ENCODE measurements around the gene FAM114A2. TPM values are rescaled to one million over a fixed set of nuclear protein-coding genes. Genes with fewer than 3 reads are reported as not detected.

Gene FAM114A2
- polyA plus RNA-seq, 1 donor from 2014 or later: 24.8 TPM

DNA sequence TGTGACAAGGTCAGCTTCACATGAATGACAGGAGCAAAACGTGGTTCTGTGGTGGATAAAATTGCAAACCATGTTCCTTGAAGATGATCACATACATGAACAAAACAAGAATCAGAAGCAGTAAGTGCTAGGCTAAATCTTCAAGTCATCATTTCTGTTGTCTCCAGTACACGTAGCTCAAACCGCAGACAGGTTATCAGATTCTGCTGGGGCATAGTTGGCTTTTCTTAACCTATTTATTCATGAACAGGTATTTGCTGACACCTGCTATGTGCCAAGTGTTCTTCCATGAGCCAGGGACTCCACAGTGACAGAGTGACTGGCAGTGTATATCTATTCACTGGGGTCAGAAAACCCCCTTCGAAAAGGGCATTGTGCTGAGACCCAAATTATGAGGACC is 20.9 kb upstream of the FAM114A2 start:
- no peak overlapping the region for H3K4me2 ChIP-seq (ENCODE audit: low read length)
- H3K36me3 ChIP-seq (ENCODE audit: insufficient read depth, low read length): no peaks in the 10 kb centered on the region
- TF ChIP-seq CTCF (IDR thresholded peaks at IDR 0.05; ENCODE audit: poor library complexity, severe bottlenecking) (no peak), TAF1 (IDR thresholded peaks at IDR 0.05; ENCODE audit: low read depth) (no peak), EP300 (conservative IDR thresholded peaks at IDR 0.05; ENCODE audit: poor library complexity, severe bottlenecking) (no peak), EZH2 (IDR thresholded peaks at IDR 0.05; ENCODE audit: borderline replicate concordance, insufficient read depth, low read length, poor library complexity, severe bottlenecking) (no peak), RAD21 (conservative IDR thresholded peaks at IDR 0.05) (no peak), MXI1 (conservative IDR thresholded peaks at IDR 0.05; ENCODE audit: poor library complexity, severe bottlenecking) (no peak), POLR2AphosphoS5 (IDR thresholded peaks at IDR 0.05) (no peak), SMC3 (conservative IDR thresholded peaks at IDR 0.05; ENCODE audit: poor library complexity) (no peak)
- TF ChIP-seq, protein P1, sequence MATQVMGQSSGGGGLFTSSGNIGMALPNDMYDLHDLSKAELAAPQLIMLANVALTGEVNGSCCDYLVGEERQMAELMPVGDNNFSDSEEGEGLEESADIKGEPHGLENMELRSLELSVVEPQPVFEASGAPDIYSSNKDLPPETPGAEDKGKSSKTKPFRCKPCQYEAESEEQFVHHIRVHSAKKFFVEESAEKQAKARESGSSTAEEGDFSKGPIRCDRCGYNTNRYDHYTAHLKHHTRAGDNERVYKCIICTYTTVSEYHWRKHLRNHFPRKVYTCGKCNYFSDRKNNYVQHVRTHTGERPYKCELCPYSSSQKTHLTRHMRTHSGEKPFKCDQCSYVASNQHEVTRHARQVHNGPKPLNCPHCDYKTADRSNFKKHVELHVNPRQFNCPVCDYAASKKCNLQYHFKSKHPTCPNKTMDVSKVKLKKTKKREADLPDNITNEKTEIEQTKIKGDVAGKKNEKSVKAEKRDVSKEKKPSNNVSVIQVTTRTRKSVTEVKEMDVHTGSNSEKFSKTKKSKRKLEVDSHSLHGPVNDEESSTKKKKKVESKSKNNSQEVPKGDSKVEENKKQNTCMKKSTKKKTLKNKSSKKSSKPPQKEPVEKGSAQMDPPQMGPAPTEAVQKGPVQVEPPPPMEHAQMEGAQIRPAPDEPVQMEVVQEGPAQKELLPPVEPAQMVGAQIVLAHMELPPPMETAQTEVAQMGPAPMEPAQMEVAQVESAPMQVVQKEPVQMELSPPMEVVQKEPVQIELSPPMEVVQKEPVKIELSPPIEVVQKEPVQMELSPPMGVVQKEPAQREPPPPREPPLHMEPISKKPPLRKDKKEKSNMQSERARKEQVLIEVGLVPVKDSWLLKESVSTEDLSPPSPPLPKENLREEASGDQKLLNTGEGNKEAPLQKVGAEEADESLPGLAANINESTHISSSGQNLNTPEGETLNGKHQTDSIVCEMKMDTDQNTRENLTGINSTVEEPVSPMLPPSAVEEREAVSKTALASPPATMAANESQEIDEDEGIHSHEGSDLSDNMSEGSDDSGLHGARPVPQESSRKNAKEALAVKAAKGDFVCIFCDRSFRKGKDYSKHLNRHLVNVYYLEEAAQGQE (IDR thresholded peaks at IDR 0.05; ENCODE audit: borderline replicate concordance): no peak
- H3K27me3 ChIP-seq (ENCODE audit: insufficient read depth, low read depth, low read length): no peaks in the 10 kb centered on the region
- no peaks in the 10 kb centered on the region for H3K9me2 ChIP-seq (ENCODE audit: insufficient read depth, low read length)
- H3K79me2 ChIP-seq (replicated peaks; ENCODE audit: insufficient read depth, low read length): no peaks in the 10 kb centered on the region
- no peak overlapping the region for H3K4me3 ChIP-seq (ENCODE audit: low read length)
- H3K9ac ChIP-seq (ENCODE audit: low read length): no peak overlapping the region
- H3F3A ChIP-seq (ENCODE audit: insufficient read depth, low read length, poor library complexity, severe bottlenecking): no peaks in the 10 kb centered on the region
- H3K27ac ChIP-seq (ENCODE audit: low read length): no peak overlapping the region
- H3K9me3 ChIP-seq (ENCODE audit: low read length): no peaks in the 10 kb centered on the region
- H2AFZ ChIP-seq (ENCODE audit: low read depth, low read length): no peak overlapping the region
- H4K20me1 ChIP-seq (ENCODE audit: insufficient read depth): no peaks in the 10 kb centered on the region

DNA sequence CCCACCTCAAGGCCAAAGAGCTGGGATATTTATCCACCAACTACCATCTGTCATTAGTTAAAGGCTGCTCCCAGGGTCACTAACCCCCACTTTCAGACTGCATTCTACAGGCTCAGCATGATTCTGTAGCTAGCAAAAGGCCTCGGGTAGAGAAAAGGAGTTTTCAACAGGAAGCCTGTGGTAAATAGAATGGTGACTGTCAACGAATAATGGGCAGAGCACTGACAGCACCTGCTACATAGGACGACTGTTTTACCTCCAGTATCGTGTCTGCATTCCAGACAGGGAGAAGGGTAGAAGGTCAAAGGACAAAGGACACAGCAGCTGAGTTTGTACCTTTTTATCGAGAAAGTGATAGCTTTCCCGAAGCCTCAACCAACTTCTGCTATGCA is 20.3 kb upstream of the FAM114A2 start:
- Histone ChIP-seq H3K9ac (ENCODE audit: low read length) (no peak overlapping the region), H3K4me3 (ENCODE audit: low read length) (no peak overlapping the region), H4K20me1 (ENCODE audit: insufficient read depth) (no peaks in the 10 kb centered on the region), H3K4me2 (ENCODE audit: low read length) (no peak overlapping the region), H3K27me3 (ENCODE audit: insufficient read depth, low read depth, low read length) (no peaks in the 10 kb centered on the region), H3K36me3 (ENCODE audit: insufficient read depth, low read length) (no peaks in the 10 kb centered on the region), H3K27ac (ENCODE audit: low read length) (no peak overlapping the region), H3K79me2 (replicated peaks; ENCODE audit: insufficient read depth, low read length) (no peaks in the 10 kb centered on the region), H3K9me2 (ENCODE audit: insufficient read depth, low read length) (no peaks in the 10 kb centered on the region), H2AFZ (ENCODE audit: low read depth, low read length) (no peak overlapping the region), H3F3A (ENCODE audit: insufficient read depth, low read length, poor library complexity, severe bottlenecking) (no peaks in the 10 kb centered on the region), H3K9me3 (ENCODE audit: low read length) (no peaks in the 10 kb centered on the region)
- no peak for TF ChIP-seq POLR2AphosphoS5 (IDR thresholded peaks at IDR 0.05)
- no peak for TF ChIP-seq EP300 (conservative IDR thresholded peaks at IDR 0.05; ENCODE audit: poor library complexity, severe bottlenecking)
- no peak for TF ChIP-seq SMC3 (conservative IDR thresholded peaks at IDR 0.05; ENCODE audit: poor library complexity)
- TF ChIP-seq RAD21 (conservative IDR thresholded peaks at IDR 0.05): no peak
- no peak for TF ChIP-seq MXI1 (conservative IDR thresholded peaks at IDR 0.05; ENCODE audit: poor library complexity, severe bottlenecking)
- no peak for TF ChIP-seq EZH2 (IDR thresholded peaks at IDR 0.05; ENCODE audit: borderline replicate concordance, insufficient read depth, low read length, poor library complexity, severe bottlenecking)
- TF ChIP-seq CTCF (IDR thresholded peaks at IDR 0.05; ENCODE audit: poor library complexity, severe bottlenecking): no peak
- no peak for TF ChIP-seq TAF1 (IDR thresholded peaks at IDR 0.05; ENCODE audit: low read depth)
- TF ChIP-seq, protein P1 (IDR thresholded peaks at IDR 0.05; ENCODE audit: borderline replicate concordance): no peak
